Sciatic nerve (tissue), 2 donors: ENCODE data around the gene CIROP. TPM values are rescaled to one million over a fixed set of nuclear protein-coding genes. Genes with fewer than 3 reads are reported as not detected.

ENCODE experiments used
- ATAC-seq: fragments of 200-7000 bp; cut with Tn5 transposase; one replicate; pipeline ENCODE4 v1.9.1; 2020; ENCODE audit warnings: mild to moderate bottlenecking, moderate library complexity
- DNase-seq: peaks from one replicate; pipeline ENCODE4 v3.0.0-alpha.2; 2020; ENCODE audit warnings: low spot score
- intact Hi-C: fragments of 100-400 bp; cut with DNase I; formaldehyde crosslinking; loops from one replicate; pipeline ENCODE4 v1.14.2; 2022
- total RNA-seq: library from RNA; stranded (reverse); fragmentation: NEBNext Ultra II Directional; extraction: Animal tissue kit (Norgen Biotek cat#: 25700); gene quantifications from one replicate; pipeline ENCODE4 v1.2.1, GENCODE V29; 2021
- donor health status: DM: no; HTN: no; CAD: no.
- donor health status: DM: no; HTN: no; CAD: no.

The CIROP gene
- total RNA-seq, 1 donor from 2014 or later = not detected

DNA sequence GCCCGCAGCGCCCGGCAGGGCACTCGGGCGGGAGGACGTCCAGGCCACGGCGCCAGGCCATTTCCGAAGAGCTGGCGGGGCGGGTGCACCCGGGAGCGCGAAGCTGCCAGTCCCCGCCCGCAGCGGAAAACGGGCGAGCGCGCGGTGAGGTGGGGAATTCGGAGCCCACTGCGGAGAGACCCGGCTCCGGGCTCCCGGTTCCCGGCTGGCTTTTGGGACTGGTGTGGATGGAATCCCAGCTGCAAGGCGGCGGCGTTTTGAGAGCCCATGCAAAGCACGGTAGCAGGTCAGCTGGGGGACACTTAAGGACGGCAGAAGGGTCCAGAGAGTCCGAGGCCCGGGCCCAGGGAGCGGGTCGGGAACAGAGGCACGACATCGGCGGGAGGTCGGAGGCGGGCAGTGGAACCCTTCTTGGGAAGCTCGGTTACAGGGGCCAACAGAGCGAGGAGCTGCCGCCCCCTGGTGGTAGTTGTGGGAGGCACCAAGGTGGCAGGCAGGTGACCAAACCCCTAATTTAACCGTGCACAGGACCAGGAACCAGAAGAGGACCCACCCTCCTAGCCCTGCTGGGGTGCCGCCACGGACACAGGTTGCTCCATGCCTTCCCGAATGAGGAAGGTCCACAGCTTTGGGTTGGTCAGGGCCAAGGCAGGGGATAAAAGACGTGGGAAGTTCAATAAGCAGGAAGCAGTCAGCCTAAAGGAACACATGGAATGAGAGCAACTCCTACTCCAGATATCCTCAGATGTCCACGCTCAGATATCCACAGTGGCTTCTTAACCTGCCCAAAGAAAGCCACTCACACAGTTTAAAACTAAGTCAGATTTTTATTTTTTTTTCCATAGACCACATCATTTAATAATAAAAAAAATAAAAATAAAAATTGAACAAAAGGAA, 46.8 kb downstream of the CIROP start:
- ATAC-seq (peak; percentile 81), DNase-seq (peak; percentile 94)
- intact Hi-C loops = loop anchor here (2.0 kb wide), 1 partner anchor 71 kb away; no protein-coding TSS in a partner anchor

DNA sequence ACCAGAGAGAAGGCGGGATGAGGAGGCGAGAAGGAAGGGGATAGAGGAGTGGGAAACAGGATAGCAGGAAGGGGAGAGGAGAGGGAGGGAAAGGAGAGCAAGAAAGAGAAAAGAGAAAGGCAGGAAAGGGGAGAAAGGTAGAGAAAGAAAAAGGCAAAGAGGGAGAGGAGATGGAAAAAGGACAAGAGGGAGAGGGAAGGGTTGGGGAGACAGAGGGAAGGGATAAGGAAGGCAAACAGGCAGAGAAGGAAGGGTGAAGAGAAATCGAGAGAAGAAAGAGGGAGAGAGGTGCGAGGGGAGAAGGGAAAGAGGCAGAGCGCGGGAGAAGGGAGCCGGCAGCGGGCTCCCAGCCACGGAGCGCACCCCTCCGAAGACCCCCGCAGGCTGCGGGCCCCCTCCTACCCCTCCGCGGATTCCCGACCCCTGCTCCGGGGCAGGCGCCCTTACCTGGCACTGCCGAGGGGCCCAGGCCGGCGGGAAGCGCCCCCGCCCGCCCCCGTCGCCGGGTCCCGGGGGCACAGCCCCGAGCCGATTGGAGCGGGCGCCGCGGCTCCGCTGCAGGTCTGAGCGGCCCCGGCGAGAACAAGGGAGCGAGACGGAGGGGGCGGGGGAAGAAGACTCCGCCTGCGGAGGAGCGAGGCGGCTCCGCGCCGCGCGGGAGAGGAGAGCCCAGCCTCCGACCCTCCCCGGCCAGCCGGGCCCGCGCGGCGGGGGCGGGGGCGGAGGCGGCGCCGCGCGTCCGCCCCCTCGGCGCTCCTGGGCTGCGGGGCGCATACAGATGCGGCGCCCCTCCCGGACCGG, 47.6 kb downstream of the CIROP start, which contains the start of gene CDH24:
TSS of gene CDH24 (minus strand) at position 565 of the 801 bp plus-strand sequence. CDS start 1,787 bp downstream, outside the sequence.
- ATAC-seq (peak; percentile 70), DNase-seq (peak; percentile 85)
- intact Hi-C loops = loop anchor here (2.0 kb wide), 1 partner anchor 70 kb away; no protein-coding TSS in a partner anchor

DNA sequence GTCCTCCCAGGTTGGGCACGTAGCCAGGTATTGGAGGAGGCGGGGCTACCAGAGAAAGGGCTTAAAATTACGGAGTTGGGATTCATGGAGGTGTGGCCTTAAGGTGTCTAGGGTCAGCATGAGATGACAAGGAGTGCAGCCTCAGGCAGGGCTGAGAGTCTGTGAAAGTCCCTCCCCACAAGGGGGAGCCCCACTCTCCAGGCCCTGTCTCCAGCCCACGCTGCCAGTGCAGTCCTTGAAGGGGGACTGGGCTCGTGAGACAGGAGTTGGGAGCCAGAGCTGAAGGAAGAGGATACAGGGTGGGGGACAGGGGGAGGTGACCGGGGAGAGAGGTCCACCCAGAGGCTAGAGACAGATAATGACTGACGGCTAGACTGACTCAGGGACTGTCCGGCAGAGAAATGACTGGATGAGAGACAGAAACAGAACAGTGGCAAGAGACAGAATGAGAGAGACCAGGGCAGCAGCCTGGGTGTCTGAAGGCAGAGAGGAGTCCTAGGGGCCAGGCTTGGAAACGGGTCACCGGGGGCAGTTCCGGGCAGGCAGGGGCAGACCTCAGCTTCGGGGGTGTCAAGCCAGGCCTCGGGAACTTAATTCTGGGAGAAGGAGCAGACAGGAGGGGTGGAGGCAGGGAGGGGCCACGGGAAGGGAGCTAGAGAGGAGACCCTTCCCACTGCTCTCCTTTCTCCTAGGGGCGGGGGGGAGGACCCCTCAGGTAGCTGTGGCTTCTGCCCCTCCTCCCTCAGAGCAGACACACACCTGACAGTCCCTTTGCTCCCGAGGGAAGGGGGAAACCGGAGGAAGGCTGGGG, 48.4 kb downstream of the CIROP start:
- intact Hi-C loops = loop anchor here (2.0 kb wide), 1 partner anchor 70 kb away; no protein-coding TSS in a partner anchor
- peak; percentile 76 for DNase-seq
- ATAC-seq = peak; percentile 51

DNA sequence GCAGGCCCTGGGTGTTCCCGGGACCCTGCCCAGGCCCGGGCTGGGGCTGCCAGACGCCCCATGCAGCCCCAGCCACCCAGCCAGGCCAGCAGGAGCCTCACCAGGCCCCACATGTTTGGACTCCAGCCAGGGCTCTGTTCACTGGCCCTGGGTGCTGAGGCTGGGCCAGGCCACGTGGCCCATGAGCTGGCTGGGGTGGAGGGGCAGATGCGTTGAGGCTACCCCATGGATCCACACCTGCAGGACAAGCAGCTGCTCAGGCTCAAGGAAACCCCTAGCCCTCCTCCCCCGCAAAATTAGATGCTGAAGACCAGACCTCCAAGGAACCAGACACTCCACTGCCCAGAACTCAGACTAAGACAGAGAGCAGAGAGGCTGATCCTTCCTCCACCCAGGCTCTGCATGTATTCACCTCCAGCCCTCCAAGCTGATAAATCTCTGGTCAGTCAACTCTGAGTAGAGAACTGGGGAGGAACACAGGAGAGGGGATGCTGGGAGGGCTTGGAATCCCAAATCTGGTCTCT, 49.1 kb downstream of the CIROP start:
- ATAC-seq (no peak), DNase-seq (no peak)
- intact Hi-C loops = loop anchor here (2.0 kb wide), 1 partner anchor 69 kb away; no protein-coding TSS in a partner anchor

DNA sequence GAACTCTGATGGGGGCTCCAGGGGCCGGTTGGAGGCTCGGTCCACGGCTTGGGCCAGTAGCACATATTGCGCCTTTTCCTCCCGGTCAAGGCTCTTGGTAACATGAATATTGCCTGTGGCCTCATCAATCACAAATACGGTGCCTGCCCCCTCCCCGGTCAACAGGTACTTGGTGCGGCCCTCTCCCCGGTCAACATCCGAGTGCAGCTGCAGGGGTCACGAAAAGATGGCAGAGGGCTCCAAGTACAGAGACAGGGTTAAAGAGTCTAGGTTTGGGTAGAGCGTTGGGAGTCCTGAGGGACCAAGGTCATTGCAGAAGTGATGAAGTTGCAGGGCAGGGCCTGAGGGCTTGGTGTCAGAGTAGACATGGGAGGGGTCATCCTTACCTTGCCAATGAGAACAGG, 49.6 kb downstream of the CIROP start:
- no peak for ATAC-seq
- intact Hi-C loops = no loop called here

DNA sequence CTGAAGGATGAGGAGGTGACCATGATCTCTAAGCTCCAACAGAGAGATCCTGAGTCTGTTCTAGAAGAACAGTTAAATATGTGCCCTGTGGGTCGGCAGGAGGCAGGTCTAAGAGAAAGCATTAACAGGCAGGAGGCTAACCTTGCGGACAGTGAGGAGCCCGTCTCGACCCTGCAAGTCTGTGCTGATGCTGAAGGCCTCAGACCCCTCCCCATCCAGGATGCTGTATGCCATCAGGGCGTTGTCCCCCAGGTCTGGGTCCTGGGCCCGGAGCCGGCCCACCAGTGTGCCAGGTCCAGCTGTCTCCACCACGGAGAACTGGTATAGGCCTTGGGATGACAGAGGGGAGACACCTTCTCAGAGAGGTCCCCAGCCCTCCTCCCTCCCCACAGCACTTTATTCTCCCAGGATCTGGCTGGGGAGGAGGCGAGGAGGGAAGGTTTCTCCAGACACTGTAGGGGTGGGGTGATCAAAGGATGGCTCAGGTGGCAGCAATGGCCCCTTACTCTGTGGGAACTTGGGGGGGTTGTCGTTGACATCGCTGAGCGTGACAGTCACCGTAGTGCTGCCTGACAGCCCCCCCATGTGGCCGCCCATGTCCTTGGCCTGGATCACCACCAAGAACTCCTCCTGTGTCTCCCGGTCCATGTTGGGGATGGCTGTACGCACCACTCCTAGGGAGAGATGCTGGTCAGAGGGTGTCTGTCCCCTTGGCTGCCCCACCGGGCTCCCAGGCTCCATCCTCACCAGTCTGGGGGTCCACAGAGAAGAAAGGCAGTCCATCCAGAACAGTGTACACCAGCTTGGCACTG, 50.6 kb downstream of the CIROP start:
- DNase-seq (no peak), ATAC-seq (no peak)
- intact Hi-C loops = no loop called here

More for the DNA sequence above, 49.6 kb downstream of the CIROP start:
- DNase-seq = no peak

DNA sequence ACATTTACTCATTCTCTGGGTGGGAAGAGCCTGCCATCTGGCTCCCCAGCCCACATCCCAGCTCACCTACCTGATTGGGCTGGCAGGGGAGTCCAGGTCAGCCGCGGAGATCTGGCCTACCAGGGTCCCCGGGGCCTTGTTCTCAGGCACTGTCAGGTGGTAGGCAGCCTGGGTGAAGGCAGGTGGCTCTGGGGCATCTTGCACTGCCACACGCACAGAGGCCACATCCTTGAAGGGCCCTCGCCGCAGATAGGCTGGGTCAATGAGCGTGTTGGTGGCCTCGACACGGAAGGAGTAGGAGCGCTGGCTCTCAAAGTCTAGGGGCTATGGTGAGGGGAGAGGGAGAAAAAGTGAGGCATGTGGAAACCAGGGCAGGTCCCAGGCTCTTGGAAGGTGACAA, 51.4 kb downstream of the CIROP start:
- ATAC-seq = no peak
- intact Hi-C loops = no loop called here
- DNase-seq = no peak

DNA sequence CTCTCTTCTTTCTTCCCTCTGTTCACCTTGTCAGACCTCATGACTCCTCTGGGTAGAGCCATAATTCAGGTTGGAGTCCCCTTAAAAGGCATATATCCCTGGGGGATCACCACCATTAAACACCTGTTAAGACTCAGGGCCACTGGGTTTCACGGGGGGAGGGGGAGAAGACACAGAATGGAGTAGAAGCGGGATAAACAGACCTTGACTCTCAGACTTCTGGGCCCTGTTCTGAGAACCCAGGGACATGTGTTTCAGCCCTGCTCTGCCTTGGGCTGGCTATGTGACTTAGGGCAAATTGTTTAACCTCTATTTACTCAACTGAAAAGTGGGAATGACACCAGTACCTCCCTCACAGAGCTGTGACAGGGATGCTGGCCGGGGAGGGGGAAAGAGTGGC, 52.1 kb downstream of the CIROP start:
- no peak for DNase-seq
- ATAC-seq = no peak
- intact Hi-C loops = no loop called here

DNA sequence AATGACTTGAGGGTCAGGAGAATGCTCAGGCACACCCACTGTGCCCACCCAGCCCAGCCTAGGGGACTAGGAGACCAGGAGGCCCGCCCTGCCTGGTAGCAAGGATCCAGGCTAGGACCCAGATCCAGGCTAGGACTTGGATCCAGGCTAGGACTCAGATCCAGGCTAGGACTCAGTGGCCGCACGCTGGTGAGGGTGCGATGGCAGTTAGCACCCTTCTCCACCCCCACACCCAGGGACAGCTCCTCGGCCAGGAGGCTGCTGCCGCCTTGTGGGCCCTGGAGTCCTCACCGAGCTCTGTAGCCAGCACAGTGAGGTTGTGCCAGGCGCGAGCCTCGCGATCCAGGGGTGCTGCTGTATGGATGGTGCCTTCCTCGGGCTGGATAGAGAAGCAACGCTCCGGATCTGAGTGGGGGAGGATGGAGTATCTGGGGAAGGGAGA, 52.6 kb downstream of the CIROP start:
- ATAC-seq (no peak), DNase-seq (no peak)
- intact Hi-C loops = no loop called here

DNA sequence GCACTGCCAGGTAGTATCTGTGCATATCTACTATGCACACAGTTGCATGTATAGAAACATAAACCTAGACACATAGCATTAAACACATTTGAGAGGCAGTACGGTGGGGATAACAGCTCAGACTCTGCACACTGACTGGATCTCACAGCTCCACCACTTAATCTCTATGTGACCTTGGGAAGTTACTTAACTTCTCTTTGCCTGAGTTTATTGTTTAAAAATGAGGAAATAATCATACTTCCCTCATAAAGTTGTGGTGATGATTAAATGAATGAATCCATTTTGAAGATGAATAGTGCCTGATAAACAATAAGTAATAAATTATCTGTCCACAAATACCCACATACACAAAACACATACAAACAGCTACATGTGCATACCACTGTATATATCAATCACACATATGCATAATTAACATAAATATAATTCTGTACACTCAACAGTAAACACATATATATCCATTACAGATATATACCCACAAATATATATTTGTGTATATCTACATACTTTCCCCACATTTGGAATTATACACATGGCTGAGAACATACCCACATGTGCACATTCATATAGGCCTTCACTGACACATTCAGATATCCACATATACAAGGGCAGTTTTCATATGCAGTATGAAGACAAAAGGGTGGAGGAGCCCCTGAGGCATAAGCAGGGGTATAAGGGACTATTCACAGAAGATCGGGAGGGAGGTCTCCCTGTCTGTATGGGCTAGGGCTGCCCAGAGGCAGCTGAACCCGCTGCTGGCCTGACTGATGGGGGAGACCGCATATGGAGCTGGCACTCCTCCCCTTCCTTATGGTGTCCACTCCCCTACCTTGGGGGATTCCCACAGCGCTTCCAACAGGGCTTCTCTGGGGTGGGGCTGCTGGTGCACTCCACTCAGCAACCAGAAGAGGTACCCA, 53.4 kb downstream of the CIROP start:
- intact Hi-C loops = no loop called here
- DNase-seq = no peak
- ATAC-seq = no peak

Other genes starting within 250 kb of the CIROP start
- gene LRP10, start 233.2 kb downstream of the CIROP start, total RNA-seq = 106 TPM
- 0.62 TPM for gene REM2, start 221.8 kb downstream of the CIROP start, total RNA-seq
- 87.3 TPM for gene RBM23, start 185.8 kb downstream of the CIROP start, total RNA-seq
- gene PRMT5, start 175.6 kb downstream of the CIROP start, total RNA-seq = 44.6 TPM
- 39.9 TPM for gene HAUS4, start 147.9 kb downstream of the CIROP start, total RNA-seq
- 24.8 TPM for gene AJUBA, start 122.4 kb downstream of the CIROP start, total RNA-seq
- gene C14orf93, start 94.8 kb downstream of the CIROP start, total RNA-seq = 8.1 TPM
- gene PSMB5, start 70.1 kb downstream of the CIROP start, total RNA-seq = 70.1 TPM
- not detected for gene PSMB11, start 62.8 kb downstream of the CIROP start, total RNA-seq
- gene CDH24, start 47.5 kb downstream of the CIROP start, total RNA-seq = 6.5 TPM
- 166 TPM for gene ACIN1, start 9.9 kb downstream of the CIROP start, total RNA-seq
- gene C14orf119, start 9.5 kb downstream of the CIROP start, total RNA-seq = 32.2 TPM
- 0.31 TPM for gene CEBPE, start 14.3 kb upstream of the CIROP start, total RNA-seq
- gene SLC7A8, start 78.7 kb upstream of the CIROP start, total RNA-seq = 15.0 TPM
- not detected for gene RNF212B, start 132.9 kb upstream of the CIROP start, total RNA-seq
- gene HOMEZ, start 181.1 kb upstream of the CIROP start, total RNA-seq = 8.3 TPM
- gene PPP1R3E, start 197.9 kb upstream of the CIROP start, total RNA-seq = 24.0 TPM
- gene BCL2L2, start 201.8 kb upstream of the CIROP start, total RNA-seq = 56.5 TPM
- gene PABPN1, start 216.5 kb upstream of the CIROP start, total RNA-seq = 135 TPM
- gene SLC22A17, start 247.9 kb upstream of the CIROP start, total RNA-seq = 67.3 TPM